HuH-7.5 (cell line): Measurements from ENCODE around the gene SH3TC1.
A peak's percentile ranks its signal among the peaks of the same experiment; 100 is the strongest.

Experiments used
- DNase-seq: peaks from one replicate; pipeline ENCODE4 v3.0.0; 2011; ENCODE audit warnings: low spot score

SH3TC1 gene

DNA sequence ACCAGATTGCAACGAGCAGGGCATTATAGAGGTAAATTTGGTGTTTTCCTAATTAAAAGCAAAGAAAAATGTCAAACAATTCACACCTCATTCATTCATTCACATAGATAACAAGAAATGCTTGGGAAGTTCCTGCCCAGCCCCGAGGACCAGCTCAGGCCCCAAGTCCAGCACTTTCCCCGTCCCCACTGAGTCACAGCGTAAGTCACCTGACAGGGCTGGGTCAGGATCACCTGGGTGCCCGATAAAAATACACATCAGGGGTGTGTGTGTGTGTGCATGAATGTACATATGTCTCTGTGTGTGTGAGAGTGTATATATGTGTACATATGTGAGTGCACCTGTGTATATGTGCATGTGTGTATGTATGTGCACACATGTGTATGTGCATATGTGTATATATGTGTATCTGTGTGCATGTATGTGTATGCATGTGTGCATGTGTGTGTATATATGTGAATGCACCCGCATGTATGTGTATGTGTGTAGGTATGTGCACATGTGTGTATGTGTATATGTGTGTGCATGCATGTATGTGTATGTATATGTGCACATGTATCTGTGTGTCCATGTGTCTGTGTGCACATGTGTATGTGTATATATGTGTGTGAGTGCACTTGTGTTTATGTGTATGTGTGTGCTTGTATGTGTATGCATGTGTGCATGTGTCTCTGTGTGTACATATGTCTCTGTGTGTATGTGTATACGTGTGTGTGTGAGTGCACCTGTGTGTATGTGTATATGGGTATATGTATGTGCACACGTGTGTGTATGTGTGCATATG lies 18.6 kb upstream of the SH3TC1 start:
- no peak for DNase-seq

- DNase-seq = no peak
Measured at GRCh38 chr4:8181119-8181518, 18.0 kb upstream of the SH3TC1 start.

DNA sequence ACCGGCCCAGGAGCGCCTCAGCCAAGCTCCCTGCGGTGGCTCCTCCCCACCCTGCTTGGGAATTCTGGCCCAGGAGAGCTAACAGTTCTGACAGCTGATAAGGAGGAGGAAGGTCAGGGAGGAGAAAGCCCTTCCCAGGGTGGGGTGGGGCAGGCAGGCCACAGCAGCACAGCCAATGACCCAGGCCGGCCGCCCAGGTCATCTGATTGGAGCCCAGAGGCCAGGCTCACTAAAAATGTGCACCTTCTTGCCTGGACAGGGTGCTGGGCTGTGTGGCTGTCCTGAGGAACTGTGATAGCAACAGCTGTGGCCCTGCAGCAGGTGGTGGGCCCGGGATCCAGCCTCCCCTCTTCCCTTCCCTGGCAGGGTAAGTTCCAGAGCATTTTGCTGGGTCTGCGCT lies 17.2 kb upstream of the SH3TC1 start:
- peak; percentile 68 for DNase-seq

- DNase-seq = no peak
Measured at GRCh38 chr4:8182294-8182693, 16.8 kb upstream of the SH3TC1 start.

DNA sequence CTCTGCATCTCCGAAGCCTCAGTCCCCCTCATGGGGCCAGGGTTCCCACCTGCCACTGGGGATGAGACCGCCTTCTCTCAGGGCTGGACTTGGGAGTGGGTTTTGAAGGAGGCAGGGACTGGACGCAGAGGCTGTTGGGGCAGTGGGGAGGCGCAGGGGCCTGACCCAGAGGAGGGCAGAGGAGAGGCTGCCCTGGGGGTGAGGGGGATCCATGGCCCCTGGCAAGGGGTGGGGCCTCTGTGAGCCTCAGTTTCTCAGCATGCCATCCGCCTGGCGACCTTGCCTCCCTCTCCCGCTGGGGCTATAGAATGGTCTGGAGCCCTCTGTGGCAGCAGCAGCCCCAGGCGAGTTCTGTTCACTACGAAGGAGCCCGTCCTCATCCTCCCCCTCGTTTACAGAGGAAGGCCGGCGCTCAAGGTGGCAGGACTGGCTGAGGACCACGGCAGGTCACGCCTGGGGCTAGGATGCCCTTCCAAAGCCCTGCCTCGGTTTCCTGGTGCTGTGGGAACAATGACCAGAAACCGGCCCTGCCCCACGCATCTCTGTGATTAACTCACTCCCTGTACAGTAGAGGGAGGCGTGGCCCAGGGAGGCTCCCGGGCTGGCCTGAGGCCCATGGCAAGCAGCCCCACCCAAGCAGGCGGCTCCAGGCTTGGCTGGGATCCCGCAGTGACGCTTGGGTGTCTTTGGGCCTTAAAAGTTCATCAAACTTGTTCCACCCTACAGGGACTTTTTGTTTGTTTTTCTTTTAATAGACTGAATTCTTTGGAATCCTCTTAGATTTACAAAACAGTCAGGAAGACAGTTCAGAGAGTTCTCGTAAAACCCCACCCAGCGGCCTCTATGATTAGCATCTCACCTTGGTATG lies 16.0 kb upstream of the SH3TC1 start:
- DNase-seq = peak; percentile 78

DNA sequence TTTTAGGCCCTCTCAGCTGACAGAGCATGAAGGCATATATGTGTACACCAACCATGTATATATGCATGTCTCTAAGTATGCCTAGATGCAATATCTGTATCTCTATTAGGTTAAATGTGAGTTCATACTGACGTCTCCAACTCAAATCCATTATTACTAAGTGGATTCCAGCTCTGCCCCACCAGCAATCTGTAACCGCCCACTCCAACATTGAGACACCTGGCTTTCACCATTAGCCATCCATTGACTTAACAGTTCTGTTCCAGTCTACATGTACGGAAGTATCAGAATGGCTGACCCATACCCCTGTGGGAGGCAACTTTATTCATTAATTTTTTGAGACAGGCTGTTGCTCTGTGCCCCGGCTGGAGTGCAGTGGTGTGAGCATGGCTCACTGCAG lies 15.0 kb upstream of the SH3TC1 start:
- no peak for DNase-seq

GRCh38 chr4:8185295-8185694 lies 13.8 kb upstream of the SH3TC1 start:
- DNase-seq = no peak

- DNase-seq = no peak
Measured at GRCh38 chr4:8185930-8186329, 13.2 kb upstream of the SH3TC1 start.

DNA sequence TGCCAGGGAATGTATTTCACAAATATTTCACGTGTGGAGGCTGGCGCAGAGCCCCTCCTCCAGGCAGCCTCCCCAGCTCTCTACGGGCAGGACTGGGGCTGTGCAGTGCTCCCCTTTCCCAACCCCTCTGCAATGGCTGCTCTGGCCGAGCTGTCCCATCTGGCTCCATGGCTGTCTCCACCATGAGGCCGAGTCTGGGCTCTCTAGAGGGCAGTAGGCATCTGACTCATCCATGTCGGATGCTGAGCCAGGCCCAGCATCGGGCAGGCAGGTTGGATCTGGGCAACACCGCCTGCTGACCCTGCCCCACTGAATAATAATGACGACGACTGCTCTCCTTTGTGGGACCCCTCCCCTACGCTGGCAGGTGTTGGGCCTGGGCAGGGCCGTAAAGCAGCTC lies 11.0 kb upstream of the SH3TC1 start:
- DNase-seq = peak; percentile 22

DNA sequence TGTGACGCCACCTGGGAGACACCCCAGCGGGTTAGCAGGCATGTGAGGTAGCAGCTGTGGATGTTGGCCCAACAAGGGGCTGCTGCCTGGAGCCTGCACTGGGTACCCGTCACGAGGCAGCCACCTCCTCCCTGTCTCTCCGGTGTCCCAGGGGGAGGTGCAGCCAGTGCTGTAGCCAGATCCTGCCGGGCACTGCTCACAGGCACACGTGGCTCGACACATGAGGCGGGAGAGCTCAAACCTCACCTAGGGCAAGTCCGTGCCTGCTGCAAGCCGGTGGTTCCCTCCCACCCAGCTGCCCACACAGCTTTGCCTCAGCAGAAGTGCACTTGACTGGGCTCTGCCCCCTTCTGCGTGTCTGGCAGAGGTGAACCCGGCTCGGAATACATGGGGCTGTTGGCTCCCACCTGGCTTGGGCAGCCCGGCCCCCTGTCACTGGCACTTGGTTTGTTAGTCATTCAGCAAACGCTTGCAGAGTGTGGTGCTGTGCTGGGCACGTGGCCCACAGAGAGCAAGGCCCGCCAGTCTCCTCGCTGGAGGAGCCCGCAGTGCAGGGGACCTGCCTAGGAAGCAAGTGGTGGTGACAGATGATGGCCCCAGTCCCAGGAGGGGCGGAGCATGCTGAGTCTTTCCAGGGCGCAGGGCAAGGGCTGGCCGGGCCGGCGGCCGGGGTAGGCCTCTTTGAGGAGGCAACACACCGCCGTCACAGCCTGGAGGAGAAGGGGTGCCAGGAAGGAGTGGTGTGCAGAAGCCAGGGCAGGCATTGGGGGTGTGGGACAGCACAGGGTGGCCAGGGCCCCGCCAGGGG lies 10.1 kb upstream of the SH3TC1 start:
- DNase-seq = no peak

- no peak for DNase-seq
Measured at GRCh38 chr4:8189551-8190466, 9.3 kb upstream of the SH3TC1 start.

DNA sequence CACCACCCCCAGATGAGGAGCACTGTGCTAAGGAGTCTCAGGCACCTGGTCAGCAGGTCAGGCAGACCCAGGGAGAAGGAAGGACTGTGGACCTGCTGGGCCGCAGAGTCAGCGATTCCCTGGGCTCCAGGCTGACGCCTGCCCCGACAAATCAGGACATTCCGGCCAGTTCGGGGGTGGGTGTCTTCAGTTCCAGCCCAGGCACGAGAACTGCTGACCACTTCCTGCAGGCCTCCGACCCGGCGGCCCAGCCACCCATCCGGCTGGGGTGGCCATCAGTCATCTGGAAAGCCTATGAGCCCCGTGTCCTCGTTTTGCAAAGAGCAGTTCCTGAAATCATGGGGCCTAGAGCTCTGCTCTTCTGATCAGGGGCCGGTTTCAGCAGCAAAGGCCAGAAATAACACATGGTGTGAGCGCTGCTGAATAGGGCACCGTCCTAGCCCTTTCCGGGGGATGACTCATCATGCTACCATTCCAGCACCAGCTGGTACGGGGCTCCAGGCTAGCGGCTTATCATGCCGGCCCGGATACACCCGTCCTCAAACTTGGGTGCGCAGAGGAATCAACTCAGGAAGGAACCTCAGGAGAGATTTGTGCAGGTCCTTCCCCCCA lies 7.8 kb upstream of the SH3TC1 start:
- DNase-seq = no peak

- peak; percentile 94 for DNase-seq
Measured at GRCh38 chr4:8192748-8193738, 6.0 kb upstream of the SH3TC1 start.

DNA sequence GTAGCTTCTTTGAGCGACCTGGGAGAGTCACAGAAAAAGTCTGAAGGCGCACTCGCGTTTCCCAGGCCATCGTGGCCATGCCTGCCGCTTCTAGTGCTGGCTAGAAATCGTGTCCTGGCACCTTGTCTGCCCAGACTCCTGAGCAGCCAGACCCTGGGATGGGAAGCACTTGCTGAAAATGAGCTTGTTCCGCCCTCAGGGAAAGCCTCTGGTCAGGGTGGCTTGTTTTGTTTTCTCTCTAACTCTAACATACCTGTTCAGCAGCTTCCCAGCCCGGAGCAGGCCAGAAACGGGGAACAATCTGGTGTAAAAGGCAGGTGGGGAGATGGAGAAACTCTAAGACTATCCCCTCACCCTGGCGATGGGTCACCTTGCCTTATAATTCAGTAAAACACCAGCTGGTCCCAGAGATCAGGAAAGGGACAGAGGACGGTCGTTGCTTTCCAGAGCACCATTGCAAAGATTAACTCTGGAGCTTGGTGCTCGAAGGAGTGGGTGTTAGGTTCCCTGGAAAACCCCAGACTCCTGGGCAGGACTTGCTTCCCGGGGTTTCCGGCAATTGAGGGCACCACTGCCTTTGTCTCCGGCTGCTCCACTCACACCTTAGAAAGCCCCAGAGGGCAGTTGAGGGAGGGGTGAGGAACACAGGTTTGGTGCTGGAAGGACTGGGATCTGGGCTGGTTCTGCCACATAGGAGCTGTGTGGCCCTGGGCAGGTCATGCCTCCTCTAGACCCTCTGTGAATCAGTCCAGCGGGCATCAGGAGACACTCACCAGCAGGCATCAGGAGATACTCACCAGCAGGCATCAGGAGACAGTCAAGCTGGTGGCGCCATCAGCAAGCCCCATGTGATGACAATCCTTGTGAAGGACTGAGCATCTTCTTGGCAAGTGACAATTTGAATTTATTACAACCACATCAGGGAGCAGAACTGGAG lies 4.5 kb upstream of the SH3TC1 start:
- no peak for DNase-seq

DNA sequence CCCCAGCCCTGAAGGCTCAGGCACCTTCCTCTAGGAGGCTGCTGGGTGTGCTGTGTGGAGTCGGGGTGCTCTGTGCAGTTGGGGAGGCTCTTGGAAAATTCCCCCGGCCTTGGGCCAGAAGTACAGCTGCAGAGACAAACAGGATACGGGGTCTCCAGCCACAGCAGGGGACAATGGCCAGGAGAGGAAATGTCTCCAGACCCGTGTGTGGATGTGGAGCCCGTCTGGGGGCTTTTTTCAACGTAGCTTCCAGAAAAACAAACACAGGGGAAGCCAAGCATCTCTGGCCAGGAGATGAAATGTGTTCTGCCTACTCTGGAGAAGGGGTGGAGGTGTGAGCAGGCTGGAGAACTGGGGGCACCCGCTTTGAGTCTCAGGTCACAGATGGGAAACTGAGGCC lies 3.7 kb upstream of the SH3TC1 start:
- no peak for DNase-seq

- no peak for DNase-seq
Measured at GRCh38 chr4:8195841-8196458, 3.1 kb upstream of the SH3TC1 start.

DNA sequence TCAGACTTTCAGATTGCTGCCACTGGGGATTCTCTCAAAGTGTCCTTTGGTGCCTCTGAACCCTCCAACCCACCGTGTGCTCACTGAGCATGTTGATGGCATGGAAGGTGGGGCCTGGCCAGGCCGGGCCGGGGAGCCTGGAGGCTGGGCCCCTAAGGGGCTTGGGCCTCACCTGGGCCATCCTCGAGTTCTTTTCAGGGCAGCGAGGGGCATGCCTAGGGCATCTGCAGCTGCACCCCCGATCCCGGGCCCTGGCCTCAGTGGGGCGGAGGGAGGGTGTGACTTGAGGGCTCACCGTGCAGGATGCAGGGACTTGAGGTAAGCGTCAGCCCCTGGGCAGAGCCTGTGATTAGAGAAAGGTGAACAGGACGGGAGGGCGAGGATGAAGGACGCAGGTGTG lies 1.6 kb upstream of the SH3TC1 start:
- no peak for DNase-seq
